Measurements from ENCODE around the gene BFAR. TPM values are rescaled to one million over a fixed set of nuclear protein-coding genes. Genes with fewer than 3 reads are reported as not detected.
"Not testable (repeated sequence)": the region's sequence is repeated elsewhere in the genome, so short reads cannot be mapped to it uniquely, and the experiment has no call there.

BFAR gene
- total RNA-seq, 5 donors from 2014 or later (not counting 1 experiment from before 2014, with no cell fraction given): 36.6 to 72.8 (median 60.9) TPM

DNA sequence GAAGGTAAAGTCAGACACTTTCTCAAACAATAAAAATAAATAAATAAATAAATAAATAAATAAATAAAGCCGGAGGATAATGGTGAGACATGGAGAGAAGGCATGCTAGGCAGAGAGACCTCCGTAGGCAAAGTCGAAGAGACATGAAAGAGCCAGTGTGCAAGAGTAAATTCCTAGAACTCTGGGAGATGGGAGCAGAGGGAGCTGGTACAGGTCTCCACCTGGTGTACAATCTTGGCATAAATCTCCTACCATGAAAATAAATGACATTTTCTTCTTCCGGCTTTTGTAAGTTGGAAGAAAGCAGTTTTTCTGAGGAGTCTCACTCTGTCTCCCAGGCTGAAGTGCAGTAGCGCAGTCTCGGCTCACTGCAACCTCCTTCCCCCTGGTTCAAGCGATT is 69.1 kb downstream of the BFAR start:
- H3K4me1 Mint-ChIP-seq; H3K27me3 ChIP-seq (replicated peaks in 1 of 2; ENCODE audit: control insufficient read depth in 2 of 2, extremely low read depth in 1 of 2, insufficient read depth in 2 of 2, low read length in 1 of 2); ATAC-seq (replicated peaks in 1 of 4); H3K36me3 ChIP-seq (ENCODE audit: control insufficient read depth in 2 of 2, extremely low read depth in 1 of 2, insufficient read depth in 1 of 2, low read length in 1 of 2); H3K4me3 Mint-ChIP-seq; H3K36me3 Mint-ChIP-seq; CTCF ChIA-PET; H3K27ac Mint-ChIP-seq; H3K9me3 ChIP-seq; H3K9me3 Mint-ChIP-seq; H3K27me3 Mint-ChIP-seq; H3K4me1 ChIP-seq (ENCODE audit: control insufficient read depth in 1 of 2, extremely low read depth in 1 of 2, insufficient read depth in 2 of 2, low read length in 2 of 2); H3K27ac ChIP-seq (ENCODE audit: low read length); POLR2A ChIA-PET; DNase-seq; H3K4me3 ChIP-seq (ENCODE audit: control insufficient read depth in 1 of 2, extremely low read depth in 1 of 2, low read length in 1 of 2): not testable (repeated sequence)
- no CpG with 5 or more reads among the region's 7 CpGs for WGBS (ENCODE audit: insufficient coverage)

DNA sequence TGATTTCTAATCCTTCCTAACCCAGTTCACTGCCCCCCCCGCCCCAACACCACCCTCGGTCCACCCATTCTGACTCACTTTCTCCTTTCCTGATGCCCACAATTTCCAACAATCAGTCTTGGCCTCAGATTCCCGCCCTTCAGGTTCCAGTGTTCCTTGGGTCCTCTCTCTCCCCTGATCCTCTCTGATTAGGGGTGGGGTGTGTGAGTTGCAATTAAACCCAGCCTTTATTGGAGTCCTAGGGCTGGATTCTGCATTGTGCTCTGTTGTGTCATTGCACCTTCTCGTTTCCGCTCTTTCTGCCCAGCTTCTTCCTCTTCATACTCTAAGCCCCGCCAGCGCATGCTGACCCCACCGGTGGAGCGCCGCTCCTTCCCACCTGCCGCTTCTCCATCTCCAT is 69.9 kb downstream of the BFAR start:
- H3K27ac Mint-ChIP-seq; H3K27me3 ChIP-seq (replicated peaks in 1 of 2; ENCODE audit: control insufficient read depth in 2 of 2, extremely low read depth in 1 of 2, insufficient read depth in 2 of 2, low read length in 1 of 2); POLR2A ChIA-PET; DNase-seq; H3K9me3 Mint-ChIP-seq; H3K27me3 Mint-ChIP-seq; H3K4me1 Mint-ChIP-seq; H3K4me3 ChIP-seq (ENCODE audit: control insufficient read depth in 1 of 2, extremely low read depth in 1 of 2, low read length in 1 of 2); H3K4me1 ChIP-seq (ENCODE audit: control insufficient read depth in 1 of 2, extremely low read depth in 1 of 2, insufficient read depth in 2 of 2, low read length in 2 of 2); H3K36me3 ChIP-seq (ENCODE audit: control insufficient read depth in 2 of 2, extremely low read depth in 1 of 2, insufficient read depth in 1 of 2, low read length in 1 of 2); H3K4me3 Mint-ChIP-seq; CTCF ChIA-PET; H3K36me3 Mint-ChIP-seq; H3K27ac ChIP-seq (ENCODE audit: low read length); H3K9me3 ChIP-seq: not testable (repeated sequence)
- ATAC-seq (replicated peaks in 1 of 4): peak in 1 of 4 experiments; percentile 1
- WGBS (ENCODE audit: insufficient coverage): no CpG with 5 or more reads among the region's 11 CpGs

DNA sequence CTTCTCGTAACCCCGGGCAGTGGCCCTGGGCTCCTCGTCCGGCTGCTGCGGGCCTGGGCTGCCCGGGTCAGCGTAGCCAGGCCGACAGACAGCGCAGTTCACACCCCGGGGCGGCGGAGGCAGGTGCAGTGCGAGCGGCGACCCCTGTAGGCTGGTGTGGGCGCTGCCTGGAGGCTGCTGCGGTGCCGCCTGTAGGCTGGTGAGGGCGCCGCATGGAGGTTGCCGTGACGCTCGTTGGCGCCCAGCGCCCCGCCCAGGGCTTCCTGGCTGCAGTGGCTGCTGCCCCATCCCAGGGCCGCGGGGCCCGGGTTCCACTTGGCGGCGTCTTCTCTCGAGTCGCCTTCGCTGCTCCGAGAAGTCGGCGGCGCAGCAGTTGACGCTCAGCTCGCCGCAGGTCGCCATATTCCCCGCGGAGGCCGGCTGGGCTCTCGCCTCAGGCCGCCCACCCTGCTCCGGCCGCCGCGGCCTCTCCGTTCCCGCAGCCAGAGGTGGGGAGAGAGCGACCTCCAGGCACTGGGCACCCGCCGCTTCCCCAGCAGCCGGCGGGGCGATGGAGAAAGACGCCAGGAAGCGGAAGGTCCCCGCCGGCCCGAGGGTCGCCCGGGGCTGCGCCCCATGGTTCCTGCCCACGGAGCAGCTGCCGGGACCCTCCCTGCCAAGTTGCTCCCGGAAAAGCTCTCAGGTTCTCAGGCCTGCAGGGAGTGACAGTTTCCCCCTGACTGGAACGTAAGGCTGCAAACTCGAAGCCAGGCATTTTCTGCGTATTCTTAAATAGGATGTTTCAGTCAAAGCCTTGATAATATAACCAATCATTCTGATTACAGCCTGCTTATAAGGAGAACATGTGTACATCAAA is 70.6 kb downstream of the BFAR start, which contains the start of gene NPIPA3:
TSS of gene NPIPA3 (plus strand) at position 256 of the 856 bp plus-strand sequence. CDS start 5,533 bp downstream, outside the sequence.
- H3K27me3 ChIP-seq (replicated peaks in 1 of 2; ENCODE audit: control insufficient read depth in 2 of 2, extremely low read depth in 1 of 2, insufficient read depth in 2 of 2, low read length in 1 of 2); H3K27ac ChIP-seq (ENCODE audit: low read length); H3K9me3 Mint-ChIP-seq; H3K9me3 ChIP-seq; H3K4me1 ChIP-seq (ENCODE audit: control insufficient read depth in 1 of 2, extremely low read depth in 1 of 2, insufficient read depth in 2 of 2, low read length in 2 of 2); H3K4me1 Mint-ChIP-seq; H3K27ac Mint-ChIP-seq; POLR2A ChIA-PET; DNase-seq; H3K4me3 Mint-ChIP-seq; H3K27me3 Mint-ChIP-seq; CTCF ChIA-PET; H3K36me3 Mint-ChIP-seq; H3K36me3 ChIP-seq (ENCODE audit: control insufficient read depth in 2 of 2, extremely low read depth in 1 of 2, insufficient read depth in 1 of 2, low read length in 1 of 2); H3K4me3 ChIP-seq (ENCODE audit: control insufficient read depth in 1 of 2, extremely low read depth in 1 of 2, low read length in 1 of 2): not testable (repeated sequence)
- WGBS (ENCODE audit: insufficient coverage): no CpG with 5 or more reads among the region's 73 CpGs
- ATAC-seq (replicated peaks in 1 of 4): peak; percentile 100

Other genes starting within 250 kb of the BFAR start
- 10 to 100 TPM; 34.4 to 42.7 (median 38.4) TPM for gene PARN, start 2.7 kb upstream of the BFAR start, total RNA-seq
- under 1 TPM in 1 of 5 donors, not detected in 4; 0.29 TPM for gene PLA2G10, start 61.4 kb downstream of the BFAR start, total RNA-seq
- gene NPIPA3, start 70.5 kb downstream of the BFAR start, total RNA-seq: 1 to 10 TPM; 1.2 to 10.0 (median 2.8) TPM
- gene NPIPA2, start 109.6 kb downstream of the BFAR start, total RNA-seq: 1 to 10 TPM; 1.9 to 3.2 (median 2.4) TPM
- gene NOMO1, start 200.8 kb downstream of the BFAR start, total RNA-seq: 10 to 100 TPM; 32.5 to 38.4 (median 34.9) TPM

Measured in T-cell (primary cell).